Measurements from ENCODE around the gene PARN.
A peak's percentile ranks its signal among the peaks of the same experiment; 100 is the strongest.

The PARN gene

GRCh38 chr16:14629919-14630619 is at the start of gene PARN:
PARN (minus strand) TSS chr16:14630260; CDS start chr16:14630125, 135 bp downstream.
- Histone ChIP-seq H3K36me3 (replicated peaks) (peaks cover 9% of the 10 kb centered on the region), H3K4me3 (ENCODE audit: low read depth, low read length) (peak within 1 kb of the TSS; percentile 95), H3K27me3 (replicated peaks) (no peaks in the 10 kb centered on the region), H3K27ac (peak within 1 kb of the TSS; percentile 81)
- peak; percentile 96 for DNase-seq
- TF ChIP-seq, protein P1, sequence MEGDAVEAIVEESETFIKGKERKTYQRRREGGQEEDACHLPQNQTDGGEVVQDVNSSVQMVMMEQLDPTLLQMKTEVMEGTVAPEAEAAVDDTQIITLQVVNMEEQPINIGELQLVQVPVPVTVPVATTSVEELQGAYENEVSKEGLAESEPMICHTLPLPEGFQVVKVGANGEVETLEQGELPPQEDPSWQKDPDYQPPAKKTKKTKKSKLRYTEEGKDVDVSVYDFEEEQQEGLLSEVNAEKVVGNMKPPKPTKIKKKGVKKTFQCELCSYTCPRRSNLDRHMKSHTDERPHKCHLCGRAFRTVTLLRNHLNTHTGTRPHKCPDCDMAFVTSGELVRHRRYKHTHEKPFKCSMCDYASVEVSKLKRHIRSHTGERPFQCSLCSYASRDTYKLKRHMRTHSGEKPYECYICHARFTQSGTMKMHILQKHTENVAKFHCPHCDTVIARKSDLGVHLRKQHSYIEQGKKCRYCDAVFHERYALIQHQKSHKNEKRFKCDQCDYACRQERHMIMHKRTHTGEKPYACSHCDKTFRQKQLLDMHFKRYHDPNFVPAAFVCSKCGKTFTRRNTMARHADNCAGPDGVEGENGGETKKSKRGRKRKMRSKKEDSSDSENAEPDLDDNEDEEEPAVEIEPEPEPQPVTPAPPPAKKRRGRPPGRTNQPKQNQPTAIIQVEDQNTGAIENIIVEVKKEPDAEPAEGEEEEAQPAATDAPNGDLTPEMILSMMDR (IDR thresholded peaks at IDR 0.05; ENCODE audit: low read depth, low read length, missing control alignments), result no peak
- in situ Hi-C loops (cut with HindIII; ENCODE audit: low pct_ligation_motif_present, low sequenced_read_pairs), result no loop called here

DNA sequence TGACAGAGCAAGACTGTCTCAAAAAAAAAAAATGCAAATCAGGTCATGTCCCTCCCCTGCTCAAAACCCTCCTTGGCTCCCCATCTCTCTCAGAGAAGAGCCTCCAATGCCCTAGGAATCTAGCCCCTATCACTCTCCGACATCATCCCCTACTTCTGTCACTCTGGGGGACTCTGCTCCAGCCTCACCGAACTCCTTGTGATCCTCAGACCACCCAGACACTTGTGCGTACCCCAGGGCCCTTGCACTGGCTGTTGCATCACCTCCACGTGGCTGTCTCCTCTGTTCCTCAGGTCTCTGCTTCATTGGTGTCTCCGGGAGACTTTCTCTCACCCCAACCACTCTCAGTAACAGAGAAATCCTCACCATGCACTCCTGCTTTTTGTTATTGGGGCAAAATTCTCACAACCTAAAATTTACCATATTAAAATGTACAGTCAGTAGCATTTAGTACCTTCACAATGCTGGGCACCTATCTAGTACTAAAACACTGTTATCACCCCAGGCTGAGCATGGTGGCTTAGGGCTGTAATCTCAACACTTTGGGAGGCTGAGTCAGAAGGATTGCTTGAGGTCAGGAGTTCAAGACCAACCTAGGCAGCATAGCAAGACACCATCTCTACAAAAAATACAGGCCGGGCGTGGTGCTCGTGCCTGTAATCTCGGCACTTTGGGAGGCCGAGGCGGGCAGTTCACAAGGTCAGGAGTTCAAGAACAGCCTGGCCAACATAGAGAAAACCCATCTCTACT is 48.9 kb upstream of the PARN start:
- no peak for DNase-seq
- H3K4me3 ChIP-seq (ENCODE audit: low read depth, low read length), result no peak overlapping the region
- H3K27me3 ChIP-seq (replicated peaks), result no peaks in the 10 kb centered on the region
- in situ Hi-C loops (cut with HindIII; ENCODE audit: low pct_ligation_motif_present, low sequenced_read_pairs), result no loop called here
- no peaks in the 10 kb centered on the region for H3K36me3 ChIP-seq (replicated peaks)
- H3K27ac ChIP-seq, result no peak overlapping the region
- TF ChIP-seq, protein P1 (IDR thresholded peaks at IDR 0.05; ENCODE audit: low read depth, low read length, missing control alignments), result no peak

GRCh38 chr16:14677627-14678026 is 47.6 kb upstream of the PARN start:
- in situ Hi-C loops (cut with HindIII; ENCODE audit: low pct_ligation_motif_present, low sequenced_read_pairs), result no loop called here

GRCh38 chr16:14676633-14677032 is 46.6 kb upstream of the PARN start:
- TF ChIP-seq, protein P1 (IDR thresholded peaks at IDR 0.05; ENCODE audit: low read depth, low read length, missing control alignments), result no peak
- Histone ChIP-seq H3K4me3 (ENCODE audit: low read depth, low read length) (no peak overlapping the region), H3K27me3 (replicated peaks) (no peaks in the 10 kb centered on the region), H3K27ac (no peak overlapping the region), H3K36me3 (replicated peaks) (no peaks in the 10 kb centered on the region)
- DNase-seq, result no peak
- in situ Hi-C loops (cut with HindIII; ENCODE audit: low pct_ligation_motif_present, low sequenced_read_pairs), result no loop called here

More at GRCh38 chr16:14677627-14678026, 47.6 kb upstream of the PARN start:
- Histone ChIP-seq H3K27ac (no peak overlapping the region), H3K27me3 (replicated peaks) (no peaks in the 10 kb centered on the region), H3K4me3 (ENCODE audit: low read depth, low read length) (no peak overlapping the region), H3K36me3 (replicated peaks) (no peaks in the 10 kb centered on the region)
- TF ChIP-seq, protein P1 (IDR thresholded peaks at IDR 0.05; ENCODE audit: low read depth, low read length, missing control alignments), result no peak
- no peak for DNase-seq

GRCh38 chr16:14672403-14672971 is 42.4 kb upstream of the PARN start:
- Histone ChIP-seq H3K4me3 (ENCODE audit: low read depth, low read length) (no peak overlapping the region), H3K27ac (no peak overlapping the region), H3K27me3 (replicated peaks) (no peaks in the 10 kb centered on the region), H3K36me3 (replicated peaks) (peaks cover 5% of the 10 kb centered on the region)
- TF ChIP-seq, protein P1 (IDR thresholded peaks at IDR 0.05; ENCODE audit: low read depth, low read length, missing control alignments), result no peak
- in situ Hi-C loops (cut with HindIII; ENCODE audit: low pct_ligation_motif_present, low sequenced_read_pairs), result no loop called here
- no peak for DNase-seq

Data from brain microvascular endothelial cell (primary cell).